GM12801 (cell line): ENCODE measurements around the gene XPC.

Experiments
- TF ChIP-seq, protein P1 (sequence below): IDR thresholded peaks from one replicate; pipeline ENCODE4 v1.5.1; 2011; ENCODE audit warnings: control low read depth; ENCODE audit not compliant: insufficient read length; ENCODE audit errors: extremely low read depth

Gene XPC

DNA sequence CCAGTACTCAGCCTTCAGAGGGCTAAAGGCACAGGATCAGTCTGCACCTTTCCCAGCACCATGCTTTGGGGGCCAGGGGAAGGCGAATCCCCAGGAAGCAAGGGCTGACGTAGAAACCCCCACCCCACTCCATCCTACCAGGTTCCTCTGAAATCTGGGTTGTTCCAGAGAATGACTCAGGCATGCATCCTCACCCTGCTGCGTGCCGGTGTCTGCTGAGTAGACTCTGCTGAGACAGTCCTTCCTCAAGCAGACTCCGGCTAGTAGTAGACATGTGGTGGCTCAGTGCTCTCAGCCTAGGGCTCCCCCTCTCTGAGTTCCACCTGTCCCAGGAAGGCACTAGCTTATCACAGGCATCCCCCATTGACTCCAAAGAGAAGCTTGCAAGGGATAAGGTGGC lies 44.5 kb downstream of the XPC start:
- TF ChIP-seq, protein P1, sequence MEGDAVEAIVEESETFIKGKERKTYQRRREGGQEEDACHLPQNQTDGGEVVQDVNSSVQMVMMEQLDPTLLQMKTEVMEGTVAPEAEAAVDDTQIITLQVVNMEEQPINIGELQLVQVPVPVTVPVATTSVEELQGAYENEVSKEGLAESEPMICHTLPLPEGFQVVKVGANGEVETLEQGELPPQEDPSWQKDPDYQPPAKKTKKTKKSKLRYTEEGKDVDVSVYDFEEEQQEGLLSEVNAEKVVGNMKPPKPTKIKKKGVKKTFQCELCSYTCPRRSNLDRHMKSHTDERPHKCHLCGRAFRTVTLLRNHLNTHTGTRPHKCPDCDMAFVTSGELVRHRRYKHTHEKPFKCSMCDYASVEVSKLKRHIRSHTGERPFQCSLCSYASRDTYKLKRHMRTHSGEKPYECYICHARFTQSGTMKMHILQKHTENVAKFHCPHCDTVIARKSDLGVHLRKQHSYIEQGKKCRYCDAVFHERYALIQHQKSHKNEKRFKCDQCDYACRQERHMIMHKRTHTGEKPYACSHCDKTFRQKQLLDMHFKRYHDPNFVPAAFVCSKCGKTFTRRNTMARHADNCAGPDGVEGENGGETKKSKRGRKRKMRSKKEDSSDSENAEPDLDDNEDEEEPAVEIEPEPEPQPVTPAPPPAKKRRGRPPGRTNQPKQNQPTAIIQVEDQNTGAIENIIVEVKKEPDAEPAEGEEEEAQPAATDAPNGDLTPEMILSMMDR: no peak

DNA sequence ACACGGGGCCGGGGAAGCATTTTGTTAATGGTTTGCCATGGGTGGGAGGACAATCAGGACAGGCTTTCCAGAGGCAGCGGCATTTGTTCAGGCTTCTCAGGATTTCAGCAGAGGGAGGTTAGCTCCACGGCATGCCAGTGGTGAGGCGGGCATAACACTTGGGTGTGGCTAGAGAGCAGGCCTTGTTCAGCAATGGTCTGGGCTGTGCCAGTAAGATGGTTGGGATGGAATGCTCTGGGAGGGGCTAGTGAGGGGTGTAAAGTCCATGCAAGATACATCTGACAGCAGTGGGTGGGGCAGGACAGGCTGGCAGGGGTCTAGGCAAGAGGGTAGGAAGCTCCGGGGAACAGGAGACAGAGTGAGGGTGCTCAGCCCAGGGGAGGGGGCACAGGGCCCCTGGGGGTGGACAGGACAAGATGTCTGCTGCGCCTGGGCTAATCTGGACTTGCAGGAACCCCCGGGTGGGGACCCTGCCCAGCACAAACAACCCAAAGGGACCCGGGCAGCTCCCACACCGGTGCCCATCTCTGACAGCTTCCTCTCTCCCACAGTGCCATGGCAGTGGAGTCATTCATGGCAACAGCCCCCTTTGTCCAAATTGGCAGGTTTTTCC lies 45.1 kb downstream of the XPC start:
- TF ChIP-seq, protein P1: no peak

- TF ChIP-seq, protein P1: no peak
Measured at GRCh38 chr3:14132689-14133088, 45.7 kb downstream of the XPC start.

DNA sequence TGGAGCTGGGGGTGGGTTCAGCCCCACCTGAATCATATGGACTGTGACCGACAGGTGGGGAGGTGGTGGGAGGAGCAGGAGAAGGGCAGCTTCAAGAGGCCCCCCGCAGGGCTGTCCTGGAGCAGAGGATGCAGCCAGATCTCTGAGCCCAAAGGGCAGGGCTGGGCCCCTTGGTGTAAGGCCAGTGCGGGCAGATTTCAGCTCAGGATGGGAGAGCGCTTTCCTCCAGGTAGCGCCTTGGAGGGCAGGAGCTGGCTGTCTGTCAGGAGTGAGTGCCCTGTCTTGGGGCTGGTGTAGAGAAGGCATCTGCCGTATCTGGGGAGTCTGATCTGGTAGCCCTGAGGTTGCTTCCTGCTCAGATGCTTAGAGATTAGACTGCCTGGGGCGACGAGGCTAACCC lies 46.3 kb downstream of the XPC start:
- TF ChIP-seq, protein P1: no peak

DNA sequence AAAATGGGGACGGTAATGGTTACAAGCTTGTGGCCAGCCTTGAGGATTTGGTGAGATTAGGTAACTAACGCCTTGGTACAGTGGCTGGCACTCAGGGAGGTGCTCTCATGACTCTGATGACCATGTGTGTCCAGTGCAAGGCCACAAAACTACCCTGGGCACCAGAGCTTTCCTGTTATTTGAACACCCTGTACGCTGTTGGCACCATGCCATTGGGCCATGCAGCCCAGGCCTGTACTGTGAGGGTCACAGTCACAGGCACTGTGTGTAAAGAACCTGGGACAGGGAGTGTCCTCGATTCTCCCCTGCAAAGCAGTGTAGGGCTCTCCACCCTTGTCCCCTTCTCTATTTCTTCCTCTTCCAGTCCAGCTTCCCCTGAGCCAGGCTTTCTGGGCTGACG lies 47.3 kb downstream of the XPC start:
- TF ChIP-seq, protein P1: no peak

- TF ChIP-seq, protein P1: no peak
Measured at GRCh38 chr3:14130707-14131106, 47.7 kb downstream of the XPC start.

- TF ChIP-seq, protein P1: no peak
Measured at GRCh38 chr3:14130230-14130629, 48.2 kb downstream of the XPC start.

DNA sequence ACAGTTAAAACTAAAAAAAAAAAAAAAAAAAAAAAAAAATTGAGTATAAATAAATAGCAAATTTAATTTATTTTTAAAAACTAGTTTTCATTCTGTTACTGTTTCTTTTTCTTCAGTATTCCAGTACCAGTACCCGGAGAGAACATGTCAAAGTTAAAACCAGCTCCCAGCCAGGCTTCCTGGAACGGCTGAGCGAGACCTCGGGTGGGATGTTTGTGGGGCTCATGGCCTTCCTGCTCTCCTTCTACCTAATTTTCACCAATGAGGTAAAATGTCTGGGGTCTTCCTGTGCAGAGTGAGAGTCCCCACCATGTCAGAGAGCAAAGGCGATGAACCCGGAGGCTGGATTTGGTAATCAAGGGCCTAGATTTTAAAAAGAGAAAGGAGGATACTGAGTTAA lies 49.1 kb downstream of the XPC start:
- TF ChIP-seq, protein P1: no peak
